Astrocyte of the cerebellum (primary cell): ENCODE results near the gene RAB6B.

Source experiments
- DNase-seq: peaks from one replicate; pipeline ENCODE4 v3.0.0-alpha.2; 2011; ENCODE audit warnings: low read depth
- H3K4me3 ChIP-seq: 2 replicates; pipeline ENCODE4 v1.5.1; 2011; ENCODE audit warnings: mild to moderate bottlenecking, low read depth, low read length, moderate library complexity
- CTCF ChIP-seq: IDR thresholded peaks from 2 replicates; pipeline ENCODE4 v1.5.1; 2012; ENCODE audit warnings: low read length, low read depth, moderate library complexity, mild to moderate bottlenecking; ENCODE audit errors: missing control alignments
- in situ Hi-C: cut with HindIII; loops from 2 replicates; pipeline ENCODE4 v1.10.0; 2017; ENCODE audit warnings: low sequenced_read_pairs

RAB6B gene

GRCh38 chr3:133926736-133927539, 31.3 kb upstream of the RAB6B start:
- in situ Hi-C loops = loop anchor here (25.0 kb wide), 2 partner anchors 285 to 560 kb away; partner anchors contain the start of genes ANAPC13 and CEP63
- TF ChIP-seq CTCF = no peak
- H3K4me3 ChIP-seq = peak overlapping the region; percentile 45
- no peak for DNase-seq

GRCh38 chr3:133925960-133926735, 30.5 kb upstream of the RAB6B start:
- no peak for TF ChIP-seq CTCF
- no peak for DNase-seq
- in situ Hi-C loops = loop anchor here (25.0 kb wide), 2 partner anchors 286 to 561 kb away; partner anchors contain the start of genes ANAPC13 and CEP63
- no peak overlapping the region for H3K4me3 ChIP-seq

- TF ChIP-seq CTCF = no peak
- no peak overlapping the region for H3K4me3 ChIP-seq
- no peak for DNase-seq
- in situ Hi-C loops = no loop called here
These were observed 28.4 kb upstream of the RAB6B start for GRCh38 chr3:133924041-133924440.

GRCh38 chr3:133921592-133921991, 25.9 kb upstream of the RAB6B start:
- no peak for TF ChIP-seq CTCF
- in situ Hi-C loops = no loop called here
- DNase-seq = no peak
- H3K4me3 ChIP-seq = no peak overlapping the region

GRCh38 chr3:133917144-133917543, 21.5 kb upstream of the RAB6B start:
- H3K4me3 ChIP-seq = no peak overlapping the region
- TF ChIP-seq CTCF = no peak
- DNase-seq = no peak
- in situ Hi-C loops = no loop called here

GRCh38 chr3:133915685-133916658, 20.3 kb upstream of the RAB6B start:
- H3K4me3 ChIP-seq = no peak overlapping the region
- in situ Hi-C loops = no loop called here
- no peak for TF ChIP-seq CTCF
- DNase-seq = no peak
